ENCODE data around the gene RPL5.

DNA sequence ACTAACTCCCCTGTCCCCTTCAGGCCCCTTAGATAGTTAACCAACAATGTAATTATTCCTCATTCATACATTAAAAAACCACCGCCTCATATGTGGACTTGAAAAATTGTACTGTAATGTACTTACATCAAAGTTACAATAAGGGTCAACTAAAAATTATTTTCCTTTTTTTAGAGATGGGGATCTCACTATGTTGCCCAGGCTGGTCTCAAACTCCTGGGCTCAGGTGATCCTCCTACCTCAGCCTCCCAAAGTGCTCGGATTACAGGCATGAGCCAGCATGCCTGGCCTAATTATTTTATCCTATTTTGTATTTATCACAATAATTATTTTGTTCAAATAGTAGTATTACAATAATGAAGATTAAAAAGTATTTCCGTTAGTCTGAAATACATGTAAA is 12.6 kb downstream of the RPL5 start:
- TF ChIP-seq POLR2A (IDR thresholded peaks at IDR 0.05) = no peak
- TF ChIP-seq, protein P1, sequence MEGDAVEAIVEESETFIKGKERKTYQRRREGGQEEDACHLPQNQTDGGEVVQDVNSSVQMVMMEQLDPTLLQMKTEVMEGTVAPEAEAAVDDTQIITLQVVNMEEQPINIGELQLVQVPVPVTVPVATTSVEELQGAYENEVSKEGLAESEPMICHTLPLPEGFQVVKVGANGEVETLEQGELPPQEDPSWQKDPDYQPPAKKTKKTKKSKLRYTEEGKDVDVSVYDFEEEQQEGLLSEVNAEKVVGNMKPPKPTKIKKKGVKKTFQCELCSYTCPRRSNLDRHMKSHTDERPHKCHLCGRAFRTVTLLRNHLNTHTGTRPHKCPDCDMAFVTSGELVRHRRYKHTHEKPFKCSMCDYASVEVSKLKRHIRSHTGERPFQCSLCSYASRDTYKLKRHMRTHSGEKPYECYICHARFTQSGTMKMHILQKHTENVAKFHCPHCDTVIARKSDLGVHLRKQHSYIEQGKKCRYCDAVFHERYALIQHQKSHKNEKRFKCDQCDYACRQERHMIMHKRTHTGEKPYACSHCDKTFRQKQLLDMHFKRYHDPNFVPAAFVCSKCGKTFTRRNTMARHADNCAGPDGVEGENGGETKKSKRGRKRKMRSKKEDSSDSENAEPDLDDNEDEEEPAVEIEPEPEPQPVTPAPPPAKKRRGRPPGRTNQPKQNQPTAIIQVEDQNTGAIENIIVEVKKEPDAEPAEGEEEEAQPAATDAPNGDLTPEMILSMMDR (IDR thresholded peaks at IDR 0.05) = no peak
